HCT116 (cell line): ENCODE data around the gene GLTP.

Experiments used
- CTCF ChIP-seq, 3 experiments: fragments of 200-600 bp in 1 of 3; sonication (generic) in 1 of 3; IDR thresholded peaks in 2 of 3; conservative IDR thresholded peaks in 1 of 3; 2 replicates each; pipeline ENCODE4 v1.5.1; 2012 to 2017; ENCODE audit warnings: low read depth in 2 of 3, low read length in 2 of 3, antibody characterized with exemption in 1 of 3, borderline replicate concordance in 1 of 3, control low read depth in 1 of 3, mild to moderate bottlenecking in 1 of 3, mixed read lengths in 1 of 3, mixed run types in 1 of 3, moderate library complexity in 1 of 3; ENCODE audit not compliant: insufficient read depth in 1 of 3
- EZH2 ChIP-seq: fragments of 200-600 bp; sonication (generic); IDR thresholded peaks from 2 replicates; pipeline ENCODE4 v1.6.1; 2017; ENCODE audit warnings: antibody characterized with exemption, mixed run types
- POLR2AphosphoS5 ChIP-seq: IDR thresholded peaks from 2 replicates; pipeline ENCODE4 v1.6.1; 2011; ENCODE audit warnings: mild to moderate bottlenecking, low read depth, low read length, moderate library complexity
- RAD21 ChIP-seq: IDR thresholded peaks from 2 replicates; pipeline ENCODE4 v1.6.1; 2012; ENCODE audit warnings: low read depth, mild to moderate bottlenecking
- SP1 ChIP-seq: IDR thresholded peaks from 2 replicates; pipeline ENCODE4 v1.6.1; 2012; ENCODE audit warnings: low read depth

- TF ChIP-seq CTCF (IDR thresholded peaks at IDR 0.05 in 2 of 3, conservative IDR thresholded peaks at IDR 0.05 in 1 of 3; ENCODE audit: borderline replicate concordance in 1 of 3, insufficient read depth in 1 of 3, low read depth in 2 of 3, low read length in 2 of 3) (no peak), SP1 (no peak), EZH2 (no peak), RAD21 (no peak), POLR2AphosphoS5 (no peak)
These were observed 844 bp downstream of the GLTP start for GRCh38 chr12:109879351-109880042.
